Prostate gland (tissue), 2 donors: Measurements from ENCODE around the gene MT4. TPM values are rescaled to one million over a fixed set of nuclear protein-coding genes. Genes with fewer than 3 reads are reported as not detected.

Source experiments
- DNase-seq: peaks from one replicate; pipeline ENCODE4 v3.0.0-alpha.2; 2019; ENCODE audit warnings: low spot score
- H3K27ac ChIP-seq, 2 donors: fragments of 200-600 bp; sonication (generic); 2 replicates each; pipeline ENCODE4 v1.5.1; 2017 to 2019
- H3K27me3 ChIP-seq: fragments of 200-600 bp; sonication (generic); replicated peaks from 2 replicates; pipeline ENCODE4 v1.5.1; 2019; ENCODE audit not compliant: insufficient read depth
- H3K36me3 ChIP-seq, 2 donors: fragments of 200-600 bp; sonication (generic); 1 replicate in 1 of 2; 2 replicates in 1 of 2; pipeline versions ENCODE4 v1.5.1 to v1.8.1; 2017 to 2019
- H3K4me1 ChIP-seq: fragments of 200-600 bp; sonication (generic); replicated peaks from 2 replicates; pipeline ENCODE4 v1.5.1; 2019
- H3K4me3 ChIP-seq, 2 donors: fragments of 200-600 bp; sonication (generic); 2 replicates each; pipeline ENCODE4 v1.5.1; 2017 to 2019
- H3K9me3 ChIP-seq: fragments of 200-600 bp; sonication (generic); 2 replicates; pipeline ENCODE4 v1.5.1; 2017
- CTCF ChIP-seq, 4 experiments: fragments of 200-600 bp in 2 of 4; fragments of 450-650 bp in 2 of 4; sonication (generic) in 2 of 4; IDR thresholded peaks; 1 replicate in 3 of 4; 2 replicates in 1 of 4; pipeline ENCODE4 v1.5.1; 2016 to 2019; ENCODE audit warnings: antibody characterized with exemption in 4 of 4, mild to moderate bottlenecking in 2 of 4, moderate library complexity in 2 of 4
- POLR2A ChIP-seq: fragments of 450-650 bp; IDR thresholded peaks from one replicate; pipeline ENCODE4 v1.6.1; 2016; ENCODE audit warnings: antibody characterized with exemption, mild to moderate bottlenecking
- POLR2AphosphoS5 ChIP-seq: sonication (generic); formaldehyde crosslinking; IDR thresholded peaks from one replicate; pipeline ENCODE4 v1.6.1; 2017; ENCODE audit warnings: antibody characterized with exemption
- WGBS: methylation state at CpG from one replicate; pipeline ENCODE4 v1.1.5; 2018; 5-methylcytosine and 5-hydroxymethylcytosine counted together
- intact Hi-C: fragments of 100-400 bp; cut with DNase I; formaldehyde crosslinking; loops from one replicate; pipeline ENCODE4 v1.14.2; 2022
- total RNA-seq, 2 donors: library from RNA; depleted of rRNA; stranded (reverse); fragments of >200 nt; gene quantifications; one replicate each; pipeline ENCODE4 v1.1.0, GENCODE V29; 2016

MT4 gene
- total RNA-seq, 2 donors from 2014 or later = not detected

DNA sequence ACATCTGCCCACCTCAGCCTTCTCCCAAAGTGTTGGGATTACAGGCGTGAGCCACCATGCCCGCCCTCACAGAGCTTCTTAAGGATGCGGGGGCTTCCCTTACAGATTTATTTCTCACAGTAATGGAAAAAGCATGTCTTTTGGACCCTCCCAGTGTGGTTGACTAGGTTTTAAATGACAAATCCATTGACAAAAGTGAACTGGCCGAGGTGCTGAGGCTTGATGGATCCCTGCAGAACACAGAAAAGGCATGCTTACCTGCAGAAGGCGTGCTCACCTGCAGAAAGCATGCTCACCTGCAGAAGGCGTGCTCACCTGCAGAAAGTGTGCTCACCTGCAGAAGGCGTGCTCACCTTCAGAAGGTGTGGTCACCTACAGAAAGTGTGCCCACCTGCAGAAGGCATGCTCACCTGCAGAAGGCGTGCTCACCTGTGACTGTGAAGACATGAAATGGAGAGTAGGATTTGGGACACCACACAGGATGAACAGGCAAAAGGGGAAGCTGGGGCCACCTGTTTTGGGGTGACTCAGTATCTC, 30.0 kb upstream of the MT4 start:
- no peak overlapping the region for H3K27ac ChIP-seq
- H3K9me3 ChIP-seq = no peaks in the 10 kb centered on the region
- no peaks in the 10 kb centered on the region for H3K36me3 ChIP-seq
- no peaks in the 10 kb centered on the region for H3K4me1 ChIP-seq
- no peak overlapping the region for H3K4me3 ChIP-seq
- no peak for TF ChIP-seq CTCF (IDR thresholded peaks at IDR 0.05)
- TF ChIP-seq POLR2A = no peak
- TF ChIP-seq POLR2AphosphoS5 = no peak
- intact Hi-C loops = no loop called here
- H3K27me3 ChIP-seq = no peaks in the 10 kb centered on the region
- 87% methylated on average over 8 of the region's 8 CpGs for WGBS
- DNase-seq = no peak

DNA sequence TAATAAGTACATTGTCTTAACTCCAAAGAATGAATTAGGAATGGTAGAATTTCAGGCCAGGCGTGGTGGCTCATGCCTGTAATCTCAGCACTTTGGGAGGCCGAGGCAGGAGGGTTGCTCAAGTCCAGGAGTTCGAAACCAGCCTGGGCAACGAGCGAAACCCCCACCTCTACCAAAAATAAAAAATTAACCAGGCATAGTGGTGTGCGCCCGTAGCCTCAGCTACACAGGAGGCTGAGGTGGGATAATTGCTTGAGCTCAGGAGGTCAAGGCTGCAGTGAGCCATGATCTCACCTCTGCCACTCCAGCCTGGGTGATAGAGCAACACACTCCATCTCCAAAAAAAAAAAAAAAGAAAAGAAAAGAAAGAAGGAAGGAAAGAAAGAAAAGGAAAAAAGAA, 26.5 kb upstream of the MT4 start:
- WGBS = 91% methylated on average over 7 of the region's 7 CpGs
- Histone ChIP-seq H3K4me1 (no peaks in the 10 kb centered on the region), H3K4me3 (no peak overlapping the region), H3K9me3 (no peaks in the 10 kb centered on the region), H3K27ac (no peak overlapping the region), H3K27me3 (no peaks in the 10 kb centered on the region), H3K36me3 (no peaks in the 10 kb centered on the region)
- intact Hi-C loops = no loop called here
- DNase-seq = no peak
- TF ChIP-seq POLR2A = no peak
- TF ChIP-seq POLR2AphosphoS5 = no peak
- no peak for TF ChIP-seq CTCF (IDR thresholded peaks at IDR 0.05)

GRCh38 chr16:56539656-56540055, 25.2 kb upstream of the MT4 start:
- no peaks in the 10 kb centered on the region for H3K4me1 ChIP-seq
- DNase-seq = no peak
- no peak overlapping the region for H3K4me3 ChIP-seq
- H3K27ac ChIP-seq = peak overlapping the region in 1 of 2 donors; percentile 31
- intact Hi-C loops = no loop called here
- 30% methylated on average over 4 of the region's 4 CpGs for WGBS
- no peaks in the 10 kb centered on the region for H3K27me3 ChIP-seq
- TF ChIP-seq POLR2AphosphoS5 (no peak), POLR2A (no peak), CTCF (IDR thresholded peaks at IDR 0.05) (no peak)
- no peaks in the 10 kb centered on the region for H3K9me3 ChIP-seq
- H3K36me3 ChIP-seq = no peaks in the 10 kb centered on the region

DNA sequence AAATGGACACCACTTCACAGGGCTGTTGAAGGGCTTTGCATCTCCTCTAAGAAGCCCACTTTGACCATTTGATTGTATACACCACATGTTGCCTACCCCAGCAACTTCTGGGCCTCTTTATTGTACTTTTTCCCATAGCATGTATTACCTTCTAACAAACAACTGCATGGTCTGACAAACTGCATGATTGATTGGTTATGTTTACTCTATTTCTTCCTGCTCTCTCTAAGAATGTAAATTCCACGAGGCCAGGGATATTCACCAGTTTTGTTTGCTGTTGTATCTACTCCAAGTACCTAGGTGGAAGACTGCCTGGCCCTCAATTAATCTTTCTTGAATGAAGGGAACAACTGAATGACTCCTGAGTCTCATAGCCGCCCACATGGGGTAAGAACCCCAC, 22.8 kb upstream of the MT4 start:
- Histone ChIP-seq H3K27ac (no peak overlapping the region), H3K36me3 (no peaks in the 10 kb centered on the region), H3K4me1 (no peaks in the 10 kb centered on the region), H3K27me3 (no peaks in the 10 kb centered on the region), H3K9me3 (no peaks in the 10 kb centered on the region), H3K4me3 (no peak overlapping the region)
- no peak for TF ChIP-seq POLR2AphosphoS5
- no peak for TF ChIP-seq CTCF (IDR thresholded peaks at IDR 0.05)
- no peak for TF ChIP-seq POLR2A
- no peak for DNase-seq
- WGBS = 20% methylated on average over 2 of the region's 2 CpGs
- intact Hi-C loops = no loop called here

GRCh38 chr16:56547120-56547948, 17.5 kb upstream of the MT4 start:
- Histone ChIP-seq H3K27me3 (no peaks in the 10 kb centered on the region), H3K4me1 (peaks cover 2% of the 10 kb centered on the region), H3K4me3 (no peak overlapping the region), H3K9me3 (no peaks in the 10 kb centered on the region), H3K36me3 (no peaks in the 10 kb centered on the region), H3K27ac (no peak overlapping the region)
- 21% methylated on average over 12 of the region's 12 CpGs for WGBS
- no peak for TF ChIP-seq POLR2A
- TF ChIP-seq POLR2AphosphoS5 = peak; percentile 6
- intact Hi-C loops = no loop called here
- DNase-seq = peak; percentile 24
